BE2C (cell line): ENCODE data around the gene WSB1.
"Not testable (repeated sequence)": the region's sequence is repeated elsewhere in the genome, so short reads cannot be mapped to it uniquely, and the experiment has no call there.

Source experiments
- DNase-seq: peaks from one replicate; pipeline ENCODE4 v3.0.0-alpha.2; 2020
- H3K27me3 ChIP-seq: fragments of 250-450 bp; sonication (Bioruptor Pico); 2 replicates; pipeline ENCODE4 v1.5.1; 2020; ENCODE audit warnings: mild to moderate bottlenecking
- H3K36me3 ChIP-seq: fragments of 250-450 bp; sonication (Bioruptor Pico); 2 replicates; pipeline ENCODE4 v1.5.1; 2020; ENCODE audit warnings: mild to moderate bottlenecking
- H3K4me1 ChIP-seq: fragments of 250-450 bp; sonication (Bioruptor Pico); 2 replicates; pipeline ENCODE4 v1.5.1; 2020
- H3K4me3 ChIP-seq: 2 replicates; pipeline ENCODE4 v1.5.1; 2011; ENCODE audit warnings: low read depth, low read length
- H3K9me3 ChIP-seq: fragments of 250-450 bp; sonication (Bioruptor Pico); 2 replicates; pipeline ENCODE4 v1.5.1; 2020
- CTCF ChIP-seq: IDR thresholded peaks from 2 replicates; pipeline ENCODE4 v1.5.1; 2012; ENCODE audit warnings: mild to moderate bottlenecking, low read depth, low read length

The WSB1 gene

GRCh38 chr17:27323538-27324215 lies 29.8 kb downstream of the WSB1 start:
- DNase-seq: no peak
- no peaks in the 10 kb centered on the region for H3K4me1 ChIP-seq
- no peaks in the 10 kb centered on the region for H3K9me3 ChIP-seq
- no peaks in the 10 kb centered on the region for H3K36me3 ChIP-seq
- no peaks in the 10 kb centered on the region for H3K27me3 ChIP-seq
- no peak overlapping the region for H3K4me3 ChIP-seq
- no peak for TF ChIP-seq CTCF

GRCh38 chr17:27324771-27325339 lies 30.9 kb downstream of the WSB1 start:
- H3K4me1 ChIP-seq: no peaks in the 10 kb centered on the region
- no peak for DNase-seq
- H3K36me3 ChIP-seq: no peaks in the 10 kb centered on the region
- H3K9me3 ChIP-seq: no peaks in the 10 kb centered on the region
- TF ChIP-seq CTCF: no peak
- no peak overlapping the region for H3K4me3 ChIP-seq
- no peaks in the 10 kb centered on the region for H3K27me3 ChIP-seq

- no peaks in the 10 kb centered on the region for H3K4me1 ChIP-seq
- DNase-seq: no peak
- H3K36me3 ChIP-seq: no peaks in the 10 kb centered on the region
- no peaks in the 10 kb centered on the region for H3K9me3 ChIP-seq
- H3K27me3 ChIP-seq: no peaks in the 10 kb centered on the region
- TF ChIP-seq CTCF: no peak
- no peak overlapping the region for H3K4me3 ChIP-seq
Measured at GRCh38 chr17:27326051-27326450, 32.1 kb downstream of the WSB1 start.

GRCh38 chr17:27326585-27326984 lies 32.7 kb downstream of the WSB1 start:
- no peaks in the 10 kb centered on the region for H3K9me3 ChIP-seq
- H3K4me1 ChIP-seq: no peaks in the 10 kb centered on the region
- DNase-seq: no peak
- no peak overlapping the region for H3K4me3 ChIP-seq
- no peaks in the 10 kb centered on the region for H3K36me3 ChIP-seq
- TF ChIP-seq CTCF: no peak
- H3K27me3 ChIP-seq: no peaks in the 10 kb centered on the region

- no peaks in the 10 kb centered on the region for H3K36me3 ChIP-seq
- H3K4me3 ChIP-seq: no peak overlapping the region
- H3K27me3 ChIP-seq: no peaks in the 10 kb centered on the region
- no peak for DNase-seq
- H3K9me3 ChIP-seq: no peaks in the 10 kb centered on the region
- H3K4me1 ChIP-seq: peaks cover 4% of the 10 kb centered on the region; the same call in 1 of the 2 replicates
- TF ChIP-seq CTCF: no peak
Measured at GRCh38 chr17:27327397-27327796, 33.5 kb downstream of the WSB1 start.

GRCh38 chr17:27327871-27328270 lies 34.0 kb downstream of the WSB1 start:
- Histone ChIP-seq H3K9me3 (no peaks in the 10 kb centered on the region), H3K4me3 (no peak overlapping the region), H3K27me3 (no peaks in the 10 kb centered on the region), H3K36me3 (no peaks in the 10 kb centered on the region), H3K4me1 (peaks cover 4% of the 10 kb centered on the region; the same call in 1 of the 2 replicates)
- no peak for DNase-seq
- no peak for TF ChIP-seq CTCF

GRCh38 chr17:27328686-27329085 lies 34.8 kb downstream of the WSB1 start:
- not testable (repeated sequence) for H3K4me3 ChIP-seq, H3K4me1 ChIP-seq, H3K36me3 ChIP-seq, DNase-seq, H3K27me3 ChIP-seq, H3K9me3 ChIP-seq
